Astrocyte of the cerebellum (primary cell): ENCODE data around the gene ANAPC13.
A peak's percentile ranks its signal among the peaks of the same experiment; 100 is the strongest.

Source experiments
- DNase-seq: peaks from one replicate; pipeline ENCODE4 v3.0.0-alpha.2; 2011; ENCODE audit warnings: low read depth
- H3K4me3 ChIP-seq: 2 replicates; pipeline ENCODE4 v1.5.1; 2011; ENCODE audit warnings: mild to moderate bottlenecking, low read depth, low read length, moderate library complexity
- CTCF ChIP-seq: IDR thresholded peaks from 2 replicates; pipeline ENCODE4 v1.5.1; 2012; ENCODE audit warnings: low read length, low read depth, moderate library complexity, mild to moderate bottlenecking; ENCODE audit errors: missing control alignments
- in situ Hi-C: cut with HindIII; loops from 2 replicates; pipeline ENCODE4 v1.10.0; 2017; ENCODE audit warnings: low sequenced_read_pairs

Gene ANAPC13

GRCh38 chr3:134460965-134461364 lies 24.8 kb downstream of the ANAPC13 start:
- in situ Hi-C loops = no loop called here
- no peak for TF ChIP-seq CTCF
- H3K4me3 ChIP-seq = no peak overlapping the region
- no peak for DNase-seq

- no peak overlapping the region for H3K4me3 ChIP-seq
- in situ Hi-C loops = no loop called here
- TF ChIP-seq CTCF = no peak
- DNase-seq = no peak
These were observed 26.2 kb downstream of the ANAPC13 start for GRCh38 chr3:134459562-134459961.

- in situ Hi-C loops = no loop called here
- DNase-seq = no peak
- no peak overlapping the region for H3K4me3 ChIP-seq
- TF ChIP-seq CTCF = no peak
These were observed 27.3 kb downstream of the ANAPC13 start for GRCh38 chr3:134458406-134458945.

- TF ChIP-seq CTCF = no peak
- no peak overlapping the region for H3K4me3 ChIP-seq
- DNase-seq = no peak
- in situ Hi-C loops = no loop called here
These were observed 28.3 kb downstream of the ANAPC13 start for GRCh38 chr3:134457376-134458074.

- peak; percentile 27 for TF ChIP-seq CTCF
- in situ Hi-C loops = no loop called here
- DNase-seq = no peak
- H3K4me3 ChIP-seq = no peak overlapping the region
These were observed 32.2 kb downstream of the ANAPC13 start for GRCh38 chr3:134453631-134454030.

- TF ChIP-seq CTCF = no peak
- in situ Hi-C loops = no loop called here
- DNase-seq = no peak
- H3K4me3 ChIP-seq = no peak overlapping the region
These were observed 35.8 kb downstream of the ANAPC13 start for GRCh38 chr3:134449951-134450350.
